Ishikawa (cell line): ENCODE measurements around the gene FIBCD1.

Source experiments
- EGR1 ChIP-seq: IDR thresholded peaks from 2 replicates; pipeline ENCODE4 v1.6.1; 2012
- MAX ChIP-seq: IDR thresholded peaks from 2 replicates; pipeline ENCODE4 v1.6.1; 2012
- NFIC ChIP-seq: IDR thresholded peaks from 2 replicates; pipeline ENCODE4 v1.6.1; 2012
- RAD21 ChIP-seq: IDR thresholded peaks from 2 replicates; pipeline ENCODE4 v1.6.1; 2012; ENCODE audit warnings: low read depth
- REST ChIP-seq: IDR thresholded peaks from 2 replicates; pipeline ENCODE4 v1.6.1; 2012; ENCODE audit warnings: low read depth, mild to moderate bottlenecking
- TAF1 ChIP-seq: IDR thresholded peaks from 2 replicates; pipeline ENCODE4 v1.6.1; 2012; ENCODE audit warnings: low read depth, mild to moderate bottlenecking
- USF1 ChIP-seq: IDR thresholded peaks from 2 replicates; pipeline ENCODE4 v1.6.1; 2012

GRCh38 chr9:130868230-130868629 lies 70.8 kb downstream of the FIBCD1 start:
- TF ChIP-seq REST = no peak
- no peak for TF ChIP-seq EGR1
- TF ChIP-seq TAF1 = no peak
- TF ChIP-seq MAX = no peak
- no peak for TF ChIP-seq NFIC
- no peak for TF ChIP-seq USF1
- no peak for TF ChIP-seq RAD21
